Activated CD8-positive, alpha-beta memory T cell treated with anti-CD3 and anti-CD28 coated beads, Interleukin-2, amount 50 U/mL, for 1 hour (primary cell): ENCODE data around the gene RUNX3.

ENCODE experiments used
- DNase-seq: peaks from one replicate; pipeline ENCODE4 v3.0.0-alpha.2; 2020; ENCODE audit errors: extremely low read depth

RUNX3 gene

DNA sequence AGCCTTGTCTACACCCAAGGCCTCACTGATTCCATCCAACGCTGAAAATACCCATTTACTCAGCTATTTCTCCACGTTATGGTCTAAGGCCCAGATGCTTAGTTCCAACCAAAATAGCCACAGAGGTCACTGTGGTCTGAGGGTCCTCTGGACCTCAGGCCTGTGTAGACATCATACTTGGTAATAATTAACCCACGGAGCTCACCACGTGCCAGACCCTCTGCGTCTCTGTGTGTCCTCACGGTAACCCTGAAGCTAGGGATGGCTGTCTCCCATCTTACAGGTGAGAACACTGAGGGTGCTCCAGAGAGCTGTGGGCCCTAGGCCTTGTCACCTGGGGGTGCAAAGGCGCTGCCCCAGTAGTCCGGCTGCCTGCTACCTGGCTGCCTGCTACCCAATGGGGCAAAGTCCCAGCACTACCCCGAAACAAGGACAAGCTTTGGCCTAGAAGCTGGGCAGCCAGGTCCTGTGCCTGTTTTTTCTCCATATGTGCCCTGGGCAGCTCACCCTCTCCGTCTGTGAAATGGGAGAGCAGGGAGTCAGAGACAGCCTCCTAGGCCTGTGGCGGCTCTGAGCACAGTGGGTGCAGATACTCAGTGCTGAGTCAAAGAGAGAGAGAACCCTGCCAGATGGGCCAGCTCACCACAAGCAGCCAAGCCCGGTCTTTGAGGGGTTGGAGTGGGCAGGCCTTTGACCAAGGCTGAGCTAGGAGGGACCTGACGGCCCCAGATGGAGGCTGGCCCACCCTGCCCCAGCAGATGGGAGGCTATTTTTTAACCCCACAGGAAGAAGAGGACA, 17.0 kb upstream of the RUNX3 start:
- no peak for DNase-seq

DNA sequence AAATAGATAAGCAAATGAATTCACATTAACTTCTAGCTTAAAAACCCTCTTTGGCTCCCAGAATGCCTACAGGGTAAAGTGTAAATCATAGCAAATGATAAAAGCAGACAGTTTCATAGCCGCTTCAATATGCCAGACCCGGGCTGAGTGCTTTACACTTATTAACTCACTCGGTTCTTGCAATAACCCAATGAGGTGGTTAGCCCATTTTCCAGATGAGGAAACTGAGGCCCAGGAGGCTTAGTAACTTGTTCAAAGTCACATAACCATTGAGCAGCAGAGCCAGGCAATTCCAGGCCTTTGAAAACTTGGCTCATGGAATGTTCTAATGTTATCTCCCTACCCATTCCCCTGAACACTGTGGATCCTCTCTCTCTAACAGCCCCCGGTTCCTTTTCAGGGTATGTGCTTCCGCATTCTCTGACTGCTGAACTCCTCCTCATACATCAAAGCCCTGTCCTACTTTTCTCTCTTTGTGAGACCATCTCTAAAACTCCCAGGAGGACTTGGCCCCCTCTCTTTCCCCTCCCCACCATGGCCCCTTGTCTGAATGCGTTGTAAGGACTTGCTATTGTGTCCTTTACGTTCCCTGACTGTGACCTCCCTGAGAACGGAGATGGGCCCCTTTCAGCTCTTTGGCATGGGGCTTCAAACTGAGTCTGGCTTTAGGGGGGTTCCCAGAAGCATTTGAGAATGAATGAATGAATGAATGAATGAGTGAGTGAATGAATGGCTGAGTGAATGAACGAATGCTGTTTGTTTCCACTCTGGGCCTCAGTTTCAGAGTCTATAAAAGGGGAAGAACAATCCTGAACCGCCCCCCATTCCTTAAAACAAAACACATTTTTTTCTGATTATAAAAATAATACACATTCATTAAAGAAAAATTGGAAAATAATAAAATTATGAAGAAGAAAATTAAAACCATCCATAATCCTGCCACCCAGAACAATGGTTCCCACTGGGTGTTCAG, 15.6 kb upstream of the RUNX3 start:
- no peak for DNase-seq

- no peak for DNase-seq
Observed at GRCh38 chr1:24944318-24944717, 14.2 kb upstream of the RUNX3 start.

DNA sequence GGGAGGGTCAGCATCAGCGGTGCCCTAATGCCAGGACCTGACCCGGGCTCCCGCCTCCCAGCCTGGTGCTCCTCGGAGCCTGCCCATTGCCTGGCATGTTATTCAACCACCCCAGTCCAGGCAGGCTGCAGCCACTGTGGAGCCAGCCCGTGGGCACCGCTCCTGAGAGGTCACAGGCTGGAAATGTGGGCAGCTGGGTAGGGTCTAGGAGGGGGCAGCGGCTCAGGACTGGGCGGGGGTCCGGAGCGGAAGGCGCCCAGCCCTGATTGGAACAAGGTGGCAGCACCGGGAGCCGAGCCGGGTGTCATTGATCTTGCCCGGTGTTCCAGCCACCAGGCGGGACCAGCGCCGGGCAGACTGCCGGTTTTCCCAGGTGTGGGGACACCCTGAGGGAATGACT, 12.7 kb upstream of the RUNX3 start:
- no peak for DNase-seq

DNA sequence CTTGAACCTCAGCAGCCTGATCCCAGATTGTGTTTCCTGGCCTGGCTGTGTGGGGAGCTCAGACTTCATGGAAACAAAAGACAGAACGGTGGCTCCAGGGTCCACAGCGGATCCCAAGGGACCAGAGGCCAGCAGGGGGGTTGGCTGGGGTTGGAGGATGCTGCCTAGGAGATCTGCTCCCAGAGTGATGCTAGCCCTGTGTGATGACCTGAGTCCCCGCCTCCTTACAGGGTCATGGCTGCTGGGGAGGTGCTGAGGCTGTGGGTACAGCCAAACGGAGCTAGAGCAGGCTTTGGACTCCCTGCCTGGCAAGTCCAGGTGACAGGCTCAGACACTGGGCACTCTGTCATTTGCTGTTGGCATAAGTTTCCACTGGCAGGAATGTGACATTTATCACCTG, 11.5 kb upstream of the RUNX3 start:
- DNase-seq: no peak

DNA sequence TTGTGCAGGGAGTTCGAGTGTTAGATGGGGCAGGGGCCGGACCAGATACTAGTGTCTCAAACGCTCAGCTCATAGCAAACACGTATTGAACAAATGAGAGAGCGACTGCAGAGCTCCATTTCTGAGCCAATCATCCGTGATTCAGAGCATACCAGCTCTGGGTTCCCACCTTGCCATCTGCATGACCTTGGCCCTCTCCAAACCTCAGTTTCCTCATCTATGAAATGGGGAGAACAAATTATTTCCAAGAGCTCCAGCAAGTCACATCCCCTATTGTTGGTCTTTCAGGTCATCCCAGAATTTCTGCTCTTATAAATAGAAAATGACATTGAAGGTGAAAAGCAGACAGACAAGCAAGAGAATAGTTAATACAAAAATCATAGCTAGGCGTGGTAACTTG, 10.2 kb upstream of the RUNX3 start:
- DNase-seq: no peak

GRCh38 chr1:24939675-24940193, 9.7 kb upstream of the RUNX3 start:
- DNase-seq: no peak

GRCh38 chr1:24939040-24939674, 9.1 kb upstream of the RUNX3 start:
- no peak for DNase-seq

GRCh38 chr1:24938276-24938675, 8.2 kb upstream of the RUNX3 start:
- DNase-seq: no peak

- no peak for DNase-seq
Observed at GRCh38 chr1:24936684-24937083, 6.6 kb upstream of the RUNX3 start.

DNA sequence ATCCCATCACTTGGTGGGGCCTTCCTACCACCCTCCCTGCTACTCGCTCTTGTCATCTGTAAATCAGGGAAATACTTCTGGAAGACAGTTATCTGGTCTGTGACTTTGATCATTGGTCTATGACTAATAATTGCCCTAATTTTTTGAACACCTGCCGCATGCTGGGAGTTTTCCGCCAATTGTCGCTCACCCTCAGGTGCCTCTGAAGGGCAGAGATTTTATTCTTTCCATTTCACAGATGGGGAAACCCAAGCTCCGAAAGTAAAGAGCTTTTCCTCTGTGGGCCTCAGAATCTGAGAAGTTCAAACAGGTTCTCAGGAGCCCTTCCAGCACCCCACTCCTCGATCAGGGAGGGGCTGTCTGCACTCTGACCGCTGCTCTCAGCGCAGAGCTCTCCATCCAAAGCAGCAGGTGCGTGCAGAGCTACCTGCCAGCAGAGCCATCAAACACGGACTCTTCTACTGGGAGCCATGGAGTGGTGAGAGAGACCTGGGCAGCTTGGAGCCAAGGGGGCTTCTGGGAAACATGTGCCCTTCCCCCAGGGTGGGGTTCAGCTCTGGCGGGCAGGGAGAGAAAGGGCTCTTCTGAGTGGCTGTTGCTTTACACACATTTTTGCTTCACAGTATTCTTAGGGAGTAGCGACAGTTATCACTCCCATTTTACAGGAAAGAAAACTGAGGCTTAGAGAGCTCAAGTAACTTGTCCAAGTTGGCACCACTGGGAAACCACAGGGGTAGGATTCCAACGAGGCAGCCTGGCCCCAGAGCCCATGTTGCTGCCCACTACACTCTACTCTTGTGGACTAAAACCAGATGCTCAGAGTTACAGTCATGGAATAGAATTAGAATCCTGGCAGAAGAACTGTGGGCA, 5.8 kb upstream of the RUNX3 start:
- DNase-seq: no peak

DNA sequence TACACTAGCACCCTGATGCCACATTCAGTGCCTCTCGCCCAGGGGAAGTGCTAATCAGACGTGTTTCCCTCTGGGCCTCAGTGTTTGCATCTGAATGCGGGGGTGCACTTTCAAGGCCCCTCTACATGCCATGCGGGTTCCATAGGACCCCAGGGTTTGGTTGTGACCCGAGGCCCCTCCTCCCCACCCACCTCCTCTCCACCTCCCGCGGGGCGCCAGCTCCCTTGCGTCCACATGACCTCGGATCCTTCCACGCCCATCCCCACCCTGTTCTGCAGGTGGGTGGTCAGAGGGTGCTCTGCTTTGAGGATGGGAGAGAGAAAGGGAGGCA, 5.1 kb upstream of the RUNX3 start:
- DNase-seq: no peak

GRCh38 chr1:24934310-24935195, 4.5 kb upstream of the RUNX3 start:
- no peak for DNase-seq

DNA sequence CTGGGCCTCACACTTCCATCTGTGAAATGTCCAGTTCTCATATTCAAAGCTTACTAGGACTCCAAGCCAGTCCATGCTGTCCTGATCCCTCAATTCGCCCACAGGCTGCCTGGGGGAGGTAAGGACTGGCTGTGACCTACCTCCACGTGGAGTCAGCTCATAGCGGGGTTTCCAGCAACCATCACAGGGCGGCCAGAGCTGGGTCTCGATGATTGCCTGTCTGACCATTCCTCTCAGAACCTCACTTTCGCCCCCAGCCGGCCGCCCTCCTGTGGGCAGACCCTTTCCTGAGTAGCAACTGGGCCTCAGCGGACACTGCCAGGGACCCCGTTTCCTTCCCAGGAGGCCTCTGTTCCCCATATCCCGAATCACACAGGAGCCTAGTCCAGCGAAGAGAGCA, 3.4 kb upstream of the RUNX3 start:
- no peak for DNase-seq

GRCh38 chr1:24932725-24933294, 2.7 kb upstream of the RUNX3 start:
- DNase-seq: no peak

GRCh38 chr1:24932284-24932683, 2.2 kb upstream of the RUNX3 start:
- no peak for DNase-seq

DNA sequence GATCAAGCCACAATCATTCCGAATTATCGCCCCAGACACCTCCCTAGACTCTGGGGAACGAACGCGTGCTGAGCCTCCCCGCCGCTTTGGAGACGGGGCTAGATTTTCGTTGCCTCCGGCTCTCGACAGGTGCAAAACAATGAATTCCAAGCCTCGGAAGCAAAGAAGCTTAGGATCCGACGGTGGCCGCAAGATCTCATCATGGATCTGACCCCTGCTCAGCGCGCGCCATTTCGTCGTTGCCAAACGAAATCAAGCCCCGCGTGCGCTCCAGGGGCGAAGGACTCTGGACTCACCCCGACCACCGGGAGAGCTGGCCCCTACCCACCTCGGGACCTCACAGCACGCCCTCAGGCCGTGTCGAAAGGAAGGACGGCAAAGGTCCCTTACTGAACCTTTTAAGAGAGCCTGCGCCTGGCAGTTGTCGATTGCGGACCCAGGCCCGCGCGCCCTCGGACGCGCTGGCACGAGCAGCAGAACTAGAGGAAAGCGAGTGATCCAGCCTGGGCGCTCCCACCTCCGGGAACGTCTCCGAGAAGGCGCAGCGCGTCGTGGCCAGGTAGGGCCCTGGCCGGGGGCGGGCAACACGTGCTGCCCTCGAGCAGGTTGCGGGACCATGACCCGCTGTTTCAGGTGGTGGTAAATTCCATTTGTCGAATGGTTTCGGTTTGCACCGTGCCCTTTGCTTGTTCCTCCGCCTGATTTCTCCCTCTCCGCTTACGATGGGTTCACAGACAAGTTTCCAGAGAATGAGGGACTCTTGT, 1.6 kb upstream of the RUNX3 start:
- DNase-seq: no peak

DNA sequence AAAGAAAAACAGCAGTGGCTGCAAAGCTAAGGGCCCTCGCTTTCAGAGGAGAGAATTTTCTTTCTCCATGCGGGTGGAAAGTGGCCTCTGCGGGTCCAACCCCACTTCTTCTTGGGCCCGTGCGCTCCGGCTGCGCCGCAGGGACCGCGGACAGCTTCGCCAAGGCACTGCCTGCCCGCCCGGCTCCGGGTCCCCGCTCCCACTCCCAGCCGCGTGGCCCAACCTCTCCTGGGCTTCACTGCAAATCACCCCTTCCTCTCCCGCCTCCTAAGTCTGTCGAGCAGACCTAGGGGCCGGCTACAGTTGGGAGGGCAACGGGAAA, 1.0 kb upstream of the RUNX3 start:
- no peak for DNase-seq
